HepG2 (cell line): ENCODE measurements around the gene RNPEPL1. TPM values are rescaled to one million over a fixed set of nuclear protein-coding genes. Genes with fewer than 3 reads are reported as not detected.

Source experiments
- ATAC-seq: fragments of 200-7000 bp; cut with Tn5 transposase; 3 replicates; pipeline ENCODE4 v1.9.1; 2020; ENCODE audit warnings: mild to moderate bottlenecking, moderate library complexity
- BruUV-seq: library from RNA; stranded (reverse); fragments of 400-500 nt; replicated peaks from 2 replicates; lab custom pipeline; 2021; lab: Mats Ljungman, UMichigan
- CTCF ChIA-PET: fragments of 300-600 bp; formaldehyde crosslinking; extraction: SDS; loops from one replicate; lab custom pipeline; 2021; ENCODE audit warnings: low total read pairs, inconsistent platforms, low intra/inter-chr PET ratio; lab: Yijun Ruan, JAX
- POLR2A ChIA-PET: fragments of 350-600 bp; sonication (Branson Sonifier 250); formaldehyde crosslinking; loops from one replicate; lab custom pipeline; 2020; ENCODE audit warnings: antibody characterized with exemption, inconsistent platforms; lab: Yijun Ruan, JAX
- DNase-seq: peaks from one replicate; pipeline ENCODE4 v3.0.0-alpha.2; 2015; ENCODE audit warnings: low spot score
- FAIRE-seq: peaks from 3 replicates; lab custom pipeline; 2011; peaks lifted over from hg19 to GRCh38; lab: Jason Lieb, UNC
- H2AFZ ChIP-seq: one replicate; pipeline ENCODE4 v1.6.1; 2011; ENCODE audit warnings: low read length, inconsistent platforms
- H3K27ac ChIP-seq: fragments of 300-600 bp; 3 replicates; pipeline ENCODE4 v1.8.0; 2011; ENCODE audit warnings: mixed run types, mild to moderate bottlenecking, mixed read lengths, low read length, inconsistent platforms; ENCODE audit not compliant: insufficient read depth; ENCODE audit errors: extremely low read length
- H3K27me3 ChIP-seq, 2 experiments: fragments of 200-600 bp in 1 of 2; 2 replicates in 1 of 2; 3 replicates in 1 of 2; pipeline versions ENCODE4 v1.6.0 to v1.8.0; 2011; ENCODE audit warnings: low read length in 2 of 2, mild to moderate bottlenecking in 2 of 2, moderate library complexity in 2 of 2, inconsistent platforms in 1 of 2; ENCODE audit not compliant: insufficient read depth in 2 of 2, control insufficient read depth in 1 of 2
- H3K36me3 ChIP-seq, 2 experiments: fragments of 200-600 bp in 1 of 2; replicated peaks in 1 of 2; 2 replicates in 1 of 2; 3 replicates in 1 of 2; pipeline versions ENCODE4 v1.5.1 to v1.8.0; 2011; ENCODE audit warnings: low read length in 2 of 2, inconsistent platforms in 1 of 2; ENCODE audit not compliant: insufficient read depth in 2 of 2, control insufficient read depth in 1 of 2
- H3K4me1 ChIP-seq: 2 replicates; pipeline ENCODE4 v1.5.1; 2012; ENCODE audit warnings: low read length, inconsistent platforms; ENCODE audit not compliant: insufficient read depth
- H3K4me2 ChIP-seq: 2 replicates; pipeline ENCODE4 v1.6.0; 2011; ENCODE audit warnings: low read depth, low read length, inconsistent platforms
- H3K4me3 ChIP-seq, 3 experiments: fragments of 200-600 bp in 1 of 3; sonication (generic), shearing (Covaris generic) in 1 of 3; replicated peaks in 1 of 3; 2 replicates each; pipeline ENCODE4 v1.5.1; 2011 to 2016; ENCODE audit warnings: low read length in 3 of 3, inconsistent platforms in 2 of 3, low read depth in 2 of 3, mild to moderate bottlenecking in 2 of 3, control low read depth in 1 of 3, mixed read lengths in 1 of 3; ENCODE audit not compliant: insufficient read depth in 1 of 3
- H3K79me2 ChIP-seq: one replicate; pipeline ENCODE4 v1.6.1; 2011; ENCODE audit warnings: low read length, inconsistent platforms; ENCODE audit not compliant: insufficient read depth
- H3K9ac ChIP-seq: 2 replicates; pipeline ENCODE4 v1.6.0; 2011; ENCODE audit warnings: mild to moderate bottlenecking, low read depth, low read length, inconsistent platforms; ENCODE audit not compliant: insufficient read depth
- H3K9me3 ChIP-seq: 2 replicates; pipeline ENCODE4 v1.5.1; 2012; ENCODE audit warnings: mild to moderate bottlenecking, low read length
- H4K20me1 ChIP-seq: 2 replicates; pipeline ENCODE4 v1.6.0; 2011; ENCODE audit warnings: inconsistent platforms, mild to moderate bottlenecking, low read length, moderate library complexity; ENCODE audit not compliant: insufficient read depth
- HOXA3 ChIP-seq: sonication (generic); formaldehyde crosslinking; IDR thresholded peaks from 2 replicates; pipeline ENCODE4 v1.5.0; 2020; ENCODE audit warnings: missing genetic modification reagents
- NRL ChIP-seq: sonication (generic); formaldehyde crosslinking; IDR thresholded peaks from 2 replicates; pipeline ENCODE4 v1.5.0; 2020; ENCODE audit warnings: missing genetic modification reagents, mild to moderate bottlenecking, moderate library complexity, borderline replicate concordance
- SALL1 ChIP-seq: sonication (generic); formaldehyde crosslinking; IDR thresholded peaks from 2 replicates; pipeline ENCODE4 v1.8.0; 2022; ENCODE audit warnings: mild to moderate bottlenecking, missing genetic modification reagents
- THYN1 ChIP-seq: sonication (generic); formaldehyde crosslinking; IDR thresholded peaks from 2 replicates; pipeline ENCODE4 v1.8.1; 2023; ENCODE audit warnings: low read depth, mild to moderate bottlenecking, moderate library complexity, missing genetic modification reagents, borderline replicate concordance
- ZFX ChIP-seq: sonication (generic); formaldehyde crosslinking; IDR thresholded peaks from 2 replicates; pipeline ENCODE4 v1.4.0; 2020; ENCODE audit warnings: mild to moderate bottlenecking, low read depth, missing genetic modification reagents, moderate library complexity
- ZFY ChIP-seq: sonication (generic); formaldehyde crosslinking; IDR thresholded peaks from 2 replicates; pipeline ENCODE4 v1.4.0; 2020; ENCODE audit warnings: missing genetic modification reagents
- ZNF142 ChIP-seq: sonication (generic); formaldehyde crosslinking; IDR thresholded peaks from 2 replicates; pipeline ENCODE4 v1.4.0; 2020; ENCODE audit warnings: missing genetic modification reagents
- ZNF225 ChIP-seq: sonication (generic); formaldehyde crosslinking; IDR thresholded peaks from 2 replicates; pipeline ENCODE4 v1.4.0; 2020; ENCODE audit warnings: mild to moderate bottlenecking, missing genetic modification reagents
- WGBS: methylation state at CpG from one replicate; pipeline ENCODE4 v1.1.6; 2017; ENCODE audit warnings: low lambda C conversion rate; 5-methylcytosine and 5-hydroxymethylcytosine counted together
- in situ Hi-C: cut with HindIII; loops from 2 replicates; pipeline ENCODE4 v1.10.0; 2017; ENCODE audit warnings: low pct_unique_long_range_greater_than_20kb; ENCODE audit not compliant: extremely low pct_ligation_motif_present
- intact Hi-C: fragments of 100-400 bp; cut with micrococcal nuclease; formaldehyde crosslinking; loops from one replicate; pipeline ENCODE4 v1.10.0; 2022; ENCODE audit not compliant: unreplicated experiment
- polyA plus RNA-seq, 8 experiments: library from polyadenylated mRNA; depleted of rRNA in 3 of 8; stranded (reverse) in 7 of 8; unstranded in 1 of 8; fragments of >200 nt; fragmentation: Illumina TruSeq in 4 of 8; extraction: Trizol in 4 of 8; gene quantifications; 2 replicates each; pipeline versions ENCODE4 v1.2.1 to v1.2.3, GENCODE V29; 2011 to 2016; ENCODE audit warnings: low read depth in 4 of 8, missing spikeins in 1 of 8, mixed read lengths in 1 of 8; ENCODE audit not compliant: insufficient read depth in 1 of 8
- total RNA-seq, 5 experiments: library from RNA; depleted of rRNA; stranded (reverse); fragments of >200 nt; fragmentation: Illumina TruSeq; extraction: Trizol; gene quantifications; 2 replicates each; pipeline ENCODE4 v1.2.3, GENCODE V29; 2016; ENCODE audit warnings: low read depth in 1 of 5
- TF ChIP-seq, protein P1 (sequence below): sonication (generic); formaldehyde crosslinking; IDR thresholded peaks from 2 replicates; pipeline ENCODE4 v1.4.0; 2020; ENCODE audit warnings: mild to moderate bottlenecking, missing genetic modification reagents
- TF ChIP-seq, protein P2 (sequence below): sonication (generic); formaldehyde crosslinking; IDR thresholded peaks from 2 replicates; pipeline ENCODE4 v1.4.0; 2020; ENCODE audit warnings: missing genetic modification reagents, mild to moderate bottlenecking, borderline replicate concordance

Gene RNPEPL1
- total and polyA plus RNA-seq, 2 of the 13 experiments (the other 11 are each of a cell fraction or from before 2014, with no cell fraction given), result 13.0 to 18.0 TPM

- peak; percentile 64 for DNase-seq
- H3K9me3 ChIP-seq, result no peaks in the 10 kb centered on the region
- peaks cover 18 to 30% of the 10 kb centered on the region in 2 experiments for H3K36me3 ChIP-seq
- H4K20me1 ChIP-seq, result no peaks in the 10 kb centered on the region
- FAIRE-seq, result peak; percentile 76
- POLR2A ChIA-PET, result interaction anchor here (0.7 to 2.2 kb wide), 2 partner anchors 9 to 10 kb away, joined by 4 to 9 read pairs; partner anchors contain the start of gene CAPN10
- CTCF ChIA-PET, result no interaction called here
- no TSS peak for BruUV-seq
- H3K4me1 ChIP-seq, result peaks cover 32% of the 10 kb centered on the region
- in situ Hi-C loops (no loop called here), intact Hi-C loops (loop anchor here (1.0 kb wide), 1 partner anchor 43 kb away; no protein-coding TSS in a partner anchor)
- no peak overlapping the region for H2AFZ ChIP-seq
- H3K4me3 ChIP-seq, result no peak overlapping the region
- no peaks in the 10 kb centered on the region for H3K27me3 ChIP-seq
- peaks cover 9% of the 10 kb centered on the region for H3K79me2 ChIP-seq
- H3K27ac ChIP-seq, result peak overlapping the region; percentile 94
- peak; percentile 62 for ATAC-seq
- no peak overlapping the region for H3K4me2 ChIP-seq
- 77% methylated on average over 13 of the region's 18 CpGs for WGBS
- H3K9ac ChIP-seq, result no peak overlapping the region
- peak; percentile 45; the same call in 1 of the 2 replicates for TF ChIP-seq ZFY (CRISPR knock-in tag)
- TF ChIP-seq NRL (CRISPR knock-in tag), result 0 out of 2 replicates have a peak, but pooled peaks have one; percentile 25
- no peak for TF ChIP-seq ZNF142 (CRISPR knock-in tag)
- no peak for TF ChIP-seq SALL1 (CRISPR knock-in tag)
- TF ChIP-seq ZNF225 (CRISPR knock-in tag), result 0 out of 2 replicates have a peak, but pooled peaks have one; percentile 18
- TF ChIP-seq HOXA3 (CRISPR knock-in tag), result peak; percentile 11; the same call in 1 of the 2 replicates
- TF ChIP-seq, protein P1, sequence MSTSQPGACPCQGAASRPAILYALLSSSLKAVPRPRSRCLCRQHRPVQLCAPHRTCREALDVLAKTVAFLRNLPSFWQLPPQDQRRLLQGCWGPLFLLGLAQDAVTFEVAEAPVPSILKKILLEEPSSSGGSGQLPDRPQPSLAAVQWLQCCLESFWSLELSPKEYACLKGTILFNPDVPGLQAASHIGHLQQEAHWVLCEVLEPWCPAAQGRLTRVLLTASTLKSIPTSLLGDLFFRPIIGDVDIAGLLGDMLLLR (CRISPR knock-in tag), result peak; percentile 62; the same call in 1 of the 2 replicates
- TF ChIP-seq, protein P2, sequence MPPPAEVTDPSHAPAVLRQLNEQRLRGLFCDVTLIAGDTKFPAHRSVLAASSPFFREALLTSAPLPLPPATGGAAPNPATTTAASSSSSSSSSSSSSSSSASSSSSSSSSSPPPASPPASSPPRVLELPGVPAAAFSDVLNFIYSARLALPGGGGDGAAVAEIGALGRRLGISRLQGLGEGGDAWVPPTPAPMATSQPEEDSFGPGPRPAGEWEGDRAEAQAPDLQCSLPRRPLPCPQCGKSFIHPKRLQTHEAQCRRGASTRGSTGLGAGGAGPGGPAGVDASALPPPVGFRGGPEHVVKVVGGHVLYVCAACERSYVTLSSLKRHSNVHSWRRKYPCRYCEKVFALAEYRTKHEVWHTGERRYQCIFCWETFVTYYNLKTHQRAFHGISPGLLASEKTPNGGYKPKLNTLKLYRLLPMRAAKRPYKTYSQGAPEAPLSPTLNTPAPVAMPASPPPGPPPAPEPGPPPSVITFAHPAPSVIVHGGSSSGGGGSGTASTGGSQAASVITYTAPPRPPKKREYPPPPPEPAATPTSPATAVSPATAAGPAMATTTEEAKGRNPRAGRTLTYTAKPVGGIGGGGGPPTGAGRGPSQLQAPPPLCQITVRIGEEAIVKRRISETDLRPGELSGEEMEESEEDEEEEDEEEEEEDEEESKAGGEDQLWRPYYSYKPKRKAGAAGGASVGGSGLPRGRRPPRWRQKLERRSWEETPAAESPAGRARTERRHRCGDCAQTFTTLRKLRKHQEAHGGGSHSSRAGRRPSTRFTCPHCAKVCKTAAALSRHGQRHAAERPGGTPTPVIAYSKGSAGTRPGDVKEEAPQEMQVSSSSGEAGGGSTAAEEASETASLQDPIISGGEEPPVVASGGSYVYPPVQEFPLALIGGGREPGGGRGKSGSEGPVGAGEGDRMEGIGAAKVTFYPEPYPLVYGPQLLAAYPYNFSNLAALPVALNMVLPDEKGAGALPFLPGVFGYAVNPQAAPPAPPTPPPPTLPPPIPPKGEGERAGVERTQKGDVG, result peak; percentile 22; the same call in 1 of the 2 replicates
- peak; percentile 62 for TF ChIP-seq ZFX (CRISPR knock-in tag)
- TF ChIP-seq THYN1 (CRISPR knock-in tag), result no peak
Measured at GRCh38 chr2:240595381-240596079, 27.2 kb downstream of the RNPEPL1 start.
